Spleen (tissue), 11 donors: Measurements from ENCODE around the gene ZDHHC12. TPM values are rescaled to one million over a fixed set of nuclear protein-coding genes. Genes with fewer than 3 reads are reported as not detected.
A peak's percentile ranks its signal among the peaks of the same experiment; 100 is the strongest.

ENCODE experiments used
- DNase-seq: peaks from one replicate; pipeline ENCODE4 v3.0.0-alpha.2; 2020
- H3K27ac ChIP-seq, 8 donors: fragments of 200-600 bp; sonication (generic) in 7 of 8; 1 replicate in 4 of 8; 2 replicates in 4 of 8; pipeline versions ENCODE4 v1.5.0 to v1.8.0; 2016 to 2021; ENCODE audit warnings: inconsistent platforms in 4 of 8, mild to moderate bottlenecking in 4 of 8, moderate library complexity in 1 of 8
- H3K27me3 ChIP-seq, 7 donors: fragments of 200-600 bp; sonication (generic) in 6 of 7; replicated peaks in 1 of 7; 1 replicate in 4 of 7; 2 replicates in 3 of 7; pipeline versions ENCODE4 v1.5.0 to v1.8.0; 2016 to 2021; ENCODE audit warnings: inconsistent platforms in 3 of 7, mild to moderate bottlenecking in 1 of 7
- H3K36me3 ChIP-seq, 6 donors: fragments of 200-600 bp; sonication (generic) in 5 of 6; 1 replicate in 4 of 6; 2 replicates in 2 of 6; pipeline versions ENCODE4 v1.5.0 to v1.8.0; 2016 to 2021; ENCODE audit warnings: inconsistent platforms in 2 of 6
- H3K4me1 ChIP-seq, 6 donors: fragments of 200-600 bp; sonication (generic) in 5 of 6; 1 replicate in 3 of 6; 2 replicates in 3 of 6; pipeline versions ENCODE4 v1.5.0 to v1.8.0; 2016 to 2021; ENCODE audit warnings: inconsistent platforms in 3 of 6
- H3K4me3 ChIP-seq, 8 donors: fragments of 200-600 bp; sonication (generic) in 7 of 8; 1 replicate in 4 of 8; 2 replicates in 4 of 8; pipeline versions ENCODE4 v1.5.0 to v1.8.0; 2016 to 2021; ENCODE audit warnings: inconsistent platforms in 4 of 8, mild to moderate bottlenecking in 4 of 8, moderate library complexity in 2 of 8
- H3K9me3 ChIP-seq, 8 donors: fragments of 200-600 bp; sonication (generic) in 7 of 8; 1 replicate in 4 of 8; 2 replicates in 4 of 8; pipeline versions ENCODE4 v1.5.0 to v1.8.0; 2016 to 2021; ENCODE audit warnings: inconsistent platforms in 4 of 8
- CTCF ChIP-seq, 11 experiments: fragments of 200-600 bp in 7 of 11; fragments of 450-650 bp in 4 of 11; sonication (generic) in 4 of 11; IDR thresholded peaks in 8 of 11; conservative IDR thresholded peaks in 3 of 11; 1 replicate in 7 of 11; 2 replicates in 4 of 11; pipeline versions ENCODE4 v1.4.0 to v1.8.0; 2016 to 2021; ENCODE audit warnings: antibody characterized with exemption in 11 of 11, inconsistent platforms in 4 of 11, mild to moderate bottlenecking in 1 of 11
- POLR2A ChIP-seq, 3 donors: fragments of 450-650 bp; IDR thresholded peaks; one replicate each; pipeline ENCODE4 v1.5.1; 2017; ENCODE audit warnings: antibody characterized with exemption in 3 of 3, mild to moderate bottlenecking in 1 of 3
- POLR2AphosphoS5 ChIP-seq, 3 donors: sonication (generic); formaldehyde crosslinking; IDR thresholded peaks; one replicate each; pipeline ENCODE4 v1.5.1; 2017; ENCODE audit warnings: antibody characterized with exemption in 3 of 3
- WGBS, 5 donors: extraction: QIAGEN DNeasy Blood & Tissue Kit in 3 of 5; methylation state at CpG; one replicate each; pipeline versions ENCODE4 v1.1.5 to v1.1.7; 2013 to 2018; 5-methylcytosine and 5-hydroxymethylcytosine counted together
- intact Hi-C: fragments of 100-400 bp; cut with DNase I; formaldehyde crosslinking; loops from one replicate; pipeline ENCODE4 v1.15.0; 2023; ENCODE audit warnings: low total_unique reads
- polyA plus RNA-seq, 3 donors: library from polyadenylated mRNA; stranded (reverse); fragments of 200-250 nt; gene quantifications; one replicate each; pipeline ENCODE4 v1.2.1, GENCODE V29; 2013
- total RNA-seq, 7 donors: library from RNA; depleted of rRNA in 3 of 7; stranded (reverse); fragments of >200 nt in 3 of 7; fragmentation: NEBNext Ultra II Directional in 4 of 7; extraction: Animal tissue kit (Norgen Biotek cat#: 25700) in 4 of 7; gene quantifications; one replicate each; pipeline versions ENCODE4 v1.1.0 to v1.2.1, GENCODE V29; 2016 to 2021
- donor health status: healthy with polysubstance abuse.
- donor health status: DM: no; HTN: no; CAD: no; lungs with moderate emphysema.
- donor health status: DM: no; HTN: no; CAD: no.
- donor health status: Bipolar disorder and iron deficiency.
- donor health status: healthy.
- donor health status: DM: no; HTN: no; CAD: no.
- donor health status: DM: yes; HTN: yes; CAD: no.

Gene ZDHHC12
- total and polyA plus RNA-seq, 10 donors: 21.5 to 73.4 (median 36.6) TPM

GRCh38 chr9:128727640-128728248 lies 3.8 kb upstream of the ZDHHC12 start:
- Histone ChIP-seq H3K27me3 (no peaks in the 10 kb centered on the region), H3K27ac (no peak overlapping the region), H3K9me3 (no peaks in the 10 kb centered on the region), H3K4me1 (peaks cover 4 to 83% (median 37%) of the 10 kb centered on the region in 6 donors), H3K36me3 (peaks cover 0 to 37% (median 22%) of the 10 kb centered on the region in 6 donors), H3K4me3 (no peak overlapping the region)
- intact Hi-C loops: no loop called here
- DNase-seq: no peak
- TF ChIP-seq CTCF (IDR thresholded peaks at IDR 0.05 in 8 of 11, conservative IDR thresholded peaks at IDR 0.05 in 3 of 11) (no peak), POLR2AphosphoS5 (IDR thresholded peaks at IDR 0.05) (no peak), POLR2A (IDR thresholded peaks at IDR 0.05) (no peak)
- WGBS, 5 donors: 62 to 80% (median 71%) methylated on average over 5 of the region's 5 CpGs

- Histone ChIP-seq H3K4me3 (peak overlapping the region; percentile 55 to 91 (median 79)), H3K4me1 (peaks cover 4 to 63% (median 36%) of the 10 kb centered on the region in 6 donors), H3K9me3 (no peaks in the 10 kb centered on the region), H3K36me3 (peaks cover 0 to 32% (median 23%) of the 10 kb centered on the region in 6 donors), H3K27ac (peak overlapping the region; percentile 79 to 92 (median 86)), H3K27me3 (no peaks in the 10 kb centered on the region)
- TF ChIP-seq POLR2AphosphoS5 (IDR thresholded peaks at IDR 0.05): peak in 1 of 3 donors; percentile 56
- TF ChIP-seq CTCF (IDR thresholded peaks at IDR 0.05 in 8 of 11, conservative IDR thresholded peaks at IDR 0.05 in 3 of 11): peak in 1 of 11 experiments; percentile 28
- no peak for TF ChIP-seq POLR2A (IDR thresholded peaks at IDR 0.05)
- intact Hi-C loops: no loop called here
- peak; percentile 86 for DNase-seq
- WGBS, 5 donors: 17 to 33% (median 26%) methylated on average over 10 of the region's 10 CpGs
Observed at GRCh38 chr9:128724744-128725211, 851 bp upstream of the ZDHHC12 start.

- peaks cover 0 to 34% (median 23%) of the 10 kb centered on the region in 6 donors for H3K36me3 ChIP-seq
- no peak for TF ChIP-seq POLR2A (IDR thresholded peaks at IDR 0.05)
- no peak for TF ChIP-seq POLR2AphosphoS5 (IDR thresholded peaks at IDR 0.05)
- TF ChIP-seq CTCF (IDR thresholded peaks at IDR 0.05 in 8 of 11, conservative IDR thresholded peaks at IDR 0.05 in 3 of 11): no peak
- WGBS, 5 donors: 31 to 41% (median 34%) methylated on average over 7 of the region's 7 CpGs
- intact Hi-C loops: no loop called here
- H3K27me3 ChIP-seq: no peaks in the 10 kb centered on the region
- H3K27ac ChIP-seq: peak overlapping the region; percentile 79 to 92 (median 86)
- no peak for DNase-seq
- peaks cover 4 to 52% (median 29%) of the 10 kb centered on the region in 6 donors for H3K4me1 ChIP-seq
- H3K4me3 ChIP-seq: peak overlapping the region; percentile 55 to 91 (median 79)
- no peaks in the 10 kb centered on the region for H3K9me3 ChIP-seq
Observed at GRCh38 chr9:128723352-128723865, 518 bp downstream of the ZDHHC12 start.
